Upper lobe of left lung (tissue), 6 donors: Measurements from ENCODE around the gene FAM221A. TPM values are rescaled to one million over a fixed set of nuclear protein-coding genes. Genes with fewer than 3 reads are reported as not detected.
"Not testable (repeated sequence)": the region's sequence is repeated elsewhere in the genome, so short reads cannot be mapped to it uniquely, and the experiment has no call there.

Source experiments
- ATAC-seq, 2 donors: fragments of 200-7000 bp; cut with Tn5 transposase; one replicate each; pipeline ENCODE4 v1.9.1; 2022; ENCODE audit warnings: mild to moderate bottlenecking in 2 of 2, moderate library complexity in 2 of 2; ENCODE audit not compliant: low FRiP score in 2 of 2
- DNase-seq, 2 donors: peaks; one replicate each; pipeline ENCODE4 v3.0.0-alpha.2; 2019 to 2020
- H3K27ac ChIP-seq, 4 donors: fragments of 200-600 bp; sonication (generic); one replicate each; pipeline ENCODE4 v1.5.1; 2016 to 2019
- H3K27me3 ChIP-seq, 4 donors: fragments of 200-600 bp; sonication (generic); one replicate each; pipeline ENCODE4 v1.5.1; 2017 to 2019
- H3K36me3 ChIP-seq, 4 donors: fragments of 200-600 bp; sonication (generic); one replicate each; pipeline ENCODE4 v1.5.1; 2016 to 2019
- H3K4me1 ChIP-seq, 4 donors: fragments of 200-600 bp; sonication (generic); one replicate each; pipeline ENCODE4 v1.5.1; 2018 to 2019
- H3K4me3 ChIP-seq, 4 donors: fragments of 200-600 bp; sonication (generic); one replicate each; pipeline ENCODE4 v1.5.1; 2017 to 2019; ENCODE audit warnings: mild to moderate bottlenecking in 2 of 4, moderate library complexity in 1 of 4
- H3K9me3 ChIP-seq, 4 donors: fragments of 200-600 bp; sonication (generic); one replicate each; pipeline ENCODE4 v1.5.1; 2018 to 2019
- EP300 ChIP-seq, 4 donors: sonication (generic); formaldehyde crosslinking; IDR thresholded peaks; one replicate each; pipeline ENCODE4 v1.5.1; 2017; ENCODE audit warnings: antibody characterized with exemption in 4 of 4, control low read depth in 2 of 4
- POLR2A ChIP-seq, 4 donors: fragments of 450-650 bp; IDR thresholded peaks; one replicate each; pipeline ENCODE4 v1.5.1; 2016 to 2017; ENCODE audit warnings: antibody characterized with exemption in 4 of 4, mild to moderate bottlenecking in 2 of 4
- POLR2AphosphoS5 ChIP-seq, 2 donors: sonication (generic); formaldehyde crosslinking; IDR thresholded peaks; one replicate each; pipeline ENCODE4 v1.5.1; 2017; ENCODE audit warnings: antibody characterized with exemption in 2 of 2
- WGBS, 2 donors: methylation state at CpG; one replicate each; pipeline ENCODE4 v1.1.5; 2017 to 2018; 5-methylcytosine and 5-hydroxymethylcytosine counted together
- total RNA-seq, 6 donors: library from RNA; depleted of rRNA in 4 of 6; stranded (reverse); fragments of >200 nt in 4 of 6; gene quantifications; one replicate each; pipeline versions ENCODE4 v1.1.0 to v1.2.1, GENCODE V29; 2016 to 2021
- TF ChIP-seq, protein P1 (sequence below), 6 experiments: fragments of 450-650 bp in 4 of 6; fragments of 200-600 bp in 2 of 6; sonication (generic) in 2 of 6; IDR thresholded peaks; one replicate each; pipeline ENCODE4 v1.5.1; 2016 to 2019; ENCODE audit warnings: antibody characterized with exemption in 6 of 6
- donor health status: DM: no; HTN: no; CAD: no; lungs with moderate emphysema.
- donor health status: DM: no; HTN: yes; CAD: no; lungs with severe emphysema.

Gene FAM221A
- total RNA-seq, 6 donors from 2014 or later: 7.9 to 19.4 (median 11.2) TPM

DNA sequence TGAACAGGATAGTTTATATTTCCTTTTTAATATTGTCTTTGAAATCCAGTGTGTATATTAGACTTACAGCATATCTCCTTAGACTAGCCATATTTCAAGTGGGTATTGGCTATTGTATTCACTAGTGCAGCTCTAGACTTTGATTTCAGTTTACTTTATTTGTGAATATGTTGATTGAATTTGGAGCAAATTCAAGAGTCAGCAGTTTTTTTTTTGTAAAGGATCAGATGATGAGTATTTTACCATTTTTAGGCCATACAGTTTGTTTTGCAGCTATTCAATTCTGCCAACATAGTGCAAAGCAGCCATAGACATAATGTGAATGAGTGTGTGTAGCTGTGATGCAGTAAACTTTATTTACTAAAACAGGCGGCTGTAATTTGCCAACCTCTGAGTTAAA is 34.6 kb downstream of the FAM221A start:
- Histone ChIP-seq H3K36me3 (no peaks in the 10 kb centered on the region), H3K4me3 (no peak overlapping the region), H3K27ac (no peak overlapping the region), H3K4me1 (no peaks in the 10 kb centered on the region), H3K27me3 (no peaks in the 10 kb centered on the region), H3K9me3 (no peaks in the 10 kb centered on the region)
- ATAC-seq: no peak
- TF ChIP-seq EP300 (IDR thresholded peaks at IDR 0.05) (no peak), POLR2AphosphoS5 (IDR thresholded peaks at IDR 0.05) (no peak), POLR2A (IDR thresholded peaks at IDR 0.05) (no peak)
- TF ChIP-seq, protein P1, sequence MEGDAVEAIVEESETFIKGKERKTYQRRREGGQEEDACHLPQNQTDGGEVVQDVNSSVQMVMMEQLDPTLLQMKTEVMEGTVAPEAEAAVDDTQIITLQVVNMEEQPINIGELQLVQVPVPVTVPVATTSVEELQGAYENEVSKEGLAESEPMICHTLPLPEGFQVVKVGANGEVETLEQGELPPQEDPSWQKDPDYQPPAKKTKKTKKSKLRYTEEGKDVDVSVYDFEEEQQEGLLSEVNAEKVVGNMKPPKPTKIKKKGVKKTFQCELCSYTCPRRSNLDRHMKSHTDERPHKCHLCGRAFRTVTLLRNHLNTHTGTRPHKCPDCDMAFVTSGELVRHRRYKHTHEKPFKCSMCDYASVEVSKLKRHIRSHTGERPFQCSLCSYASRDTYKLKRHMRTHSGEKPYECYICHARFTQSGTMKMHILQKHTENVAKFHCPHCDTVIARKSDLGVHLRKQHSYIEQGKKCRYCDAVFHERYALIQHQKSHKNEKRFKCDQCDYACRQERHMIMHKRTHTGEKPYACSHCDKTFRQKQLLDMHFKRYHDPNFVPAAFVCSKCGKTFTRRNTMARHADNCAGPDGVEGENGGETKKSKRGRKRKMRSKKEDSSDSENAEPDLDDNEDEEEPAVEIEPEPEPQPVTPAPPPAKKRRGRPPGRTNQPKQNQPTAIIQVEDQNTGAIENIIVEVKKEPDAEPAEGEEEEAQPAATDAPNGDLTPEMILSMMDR (IDR thresholded peaks at IDR 0.05): no peak
- no peak for DNase-seq
- WGBS, 2 donors: 76 to 84% methylated on average over 1 of the region's 1 CpG

GRCh38 chr7:23715099-23715498 is 35.1 kb downstream of the FAM221A start:
- no peak for ATAC-seq
- no peak for DNase-seq
- no peaks in the 10 kb centered on the region for H3K4me1 ChIP-seq
- H3K4me3 ChIP-seq: no peak overlapping the region
- TF ChIP-seq, protein P1 (IDR thresholded peaks at IDR 0.05): no peak
- TF ChIP-seq POLR2AphosphoS5 (IDR thresholded peaks at IDR 0.05) (no peak), EP300 (IDR thresholded peaks at IDR 0.05) (no peak), POLR2A (IDR thresholded peaks at IDR 0.05) (no peak)
- H3K27me3 ChIP-seq: no peaks in the 10 kb centered on the region
- WGBS, 2 donors: 71 to 87% methylated on average over 6 of the region's 6 CpGs
- no peaks in the 10 kb centered on the region for H3K9me3 ChIP-seq
- no peaks in the 10 kb centered on the region for H3K36me3 ChIP-seq
- H3K27ac ChIP-seq: no peak overlapping the region

DNA sequence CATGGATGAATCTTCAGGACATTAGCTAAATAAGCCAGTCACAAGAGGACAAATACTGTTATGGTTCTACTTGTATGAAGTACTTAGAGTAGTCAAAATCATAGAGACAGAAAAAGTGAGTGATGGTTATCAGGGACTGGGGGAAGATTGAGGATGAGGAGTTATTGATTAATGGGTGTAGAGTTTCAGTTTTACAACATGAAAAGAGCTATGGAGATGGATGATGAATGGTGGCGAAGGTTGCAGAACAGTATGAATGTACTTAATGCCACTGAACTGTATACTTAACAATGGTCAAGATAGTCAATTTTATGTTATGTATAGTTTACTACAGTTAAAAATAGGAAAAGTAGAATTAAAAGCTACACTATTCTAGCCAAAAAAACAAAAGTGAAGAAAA is 37.8 kb downstream of the FAM221A start:
- Histone ChIP-seq H3K9me3 (no peaks in the 10 kb centered on the region), H3K4me1 (no peaks in the 10 kb centered on the region), H3K27me3 (no peaks in the 10 kb centered on the region), H3K4me3 (no peak overlapping the region), H3K27ac (no peak overlapping the region), H3K36me3 (no peaks in the 10 kb centered on the region)
- TF ChIP-seq POLR2AphosphoS5 (IDR thresholded peaks at IDR 0.05) (no peak), EP300 (IDR thresholded peaks at IDR 0.05) (no peak), POLR2A (IDR thresholded peaks at IDR 0.05) (no peak)
- TF ChIP-seq, protein P1 (IDR thresholded peaks at IDR 0.05): no peak
- WGBS, 2 donors: 95 to 96% methylated on average over 1 of the region's 1 CpG
- DNase-seq: no peak
- no peak for ATAC-seq

GRCh38 chr7:23721456-23721855 is 41.5 kb downstream of the FAM221A start:
- 80 to 87% methylated on average over 4 of the region's 4 CpGs for WGBS, 2 donors
- TF ChIP-seq POLR2A (IDR thresholded peaks at IDR 0.05): no peak
- no peak for TF ChIP-seq EP300 (IDR thresholded peaks at IDR 0.05)
- TF ChIP-seq POLR2AphosphoS5 (IDR thresholded peaks at IDR 0.05): no peak
- TF ChIP-seq, protein P1 (IDR thresholded peaks at IDR 0.05): no peak
- Histone ChIP-seq H3K27ac (no peak overlapping the region), H3K4me3 (no peak overlapping the region), H3K36me3 (no peaks in the 10 kb centered on the region), H3K9me3 (no peaks in the 10 kb centered on the region), H3K4me1 (no peaks in the 10 kb centered on the region), H3K27me3 (no peaks in the 10 kb centered on the region)
- DNase-seq (no peak), ATAC-seq (no peak)

GRCh38 chr7:23722587-23723216 is 42.7 kb downstream of the FAM221A start:
- not testable (repeated sequence) for H3K4me1 ChIP-seq, ATAC-seq, H3K27ac ChIP-seq, H3K9me3 ChIP-seq, H3K4me3 ChIP-seq, H3K27me3 ChIP-seq, H3K36me3 ChIP-seq
- 90 to 91% methylated on average over 10 to 21 of the region's 21 CpGs for WGBS, 2 donors
- DNase-seq: peak in 1 of 2 donors; percentile 83

- not testable (repeated sequence) for H3K4me1 ChIP-seq, H3K4me3 ChIP-seq, ATAC-seq, H3K27ac ChIP-seq, H3K27me3 ChIP-seq, H3K36me3 ChIP-seq, DNase-seq, H3K9me3 ChIP-seq
- WGBS, 2 donors: 72 to 78% methylated on average over 4 of the region's 4 CpGs
These were observed 44.1 kb downstream of the FAM221A start for GRCh38 chr7:23724113-23724512.
